Naive thymus-derived CD4-positive, alpha-beta T cell (primary cell): Measurements from ENCODE around the gene PXMP4. TPM values are rescaled to one million over a fixed set of nuclear protein-coding genes. Genes with fewer than 3 reads are reported as not detected.

Experiments
- ATAC-seq: fragments of 150-1000 bp; cut with Tn5 transposase; 2 replicates; pipeline ENCODE4 v1.10.0; 2021; ENCODE audit warnings: mild to moderate bottlenecking, moderate library complexity
- CTCF ChIA-PET: fragments of 350-600 bp; sonication (Branson Sonifier 250); formaldehyde crosslinking; loops from one replicate; lab custom pipeline; 2021; ENCODE audit warnings: antibody characterized with exemption; lab: Charles Lee
- POLR2A ChIA-PET: fragments of 350-600 bp; sonication (Branson Sonifier 250); formaldehyde crosslinking; loops from one replicate; lab custom pipeline; 2021; ENCODE audit warnings: antibody characterized with exemption, inconsistent platforms; lab: Charles Lee
- DNase-seq, 9 donors: peaks; one replicate each; pipeline versions ENCODE4 v3.0.0 to v3.0.0-alpha.2; 2020 to 2022; ENCODE audit warnings: mixed read lengths in 1 of 9
- H3K27ac ChIP-seq: one replicate; pipeline ENCODE4 v1.7.0; 2013; ENCODE audit warnings: mild to moderate bottlenecking, low read depth, low read length, moderate library complexity
- H3K27me3 ChIP-seq, 2 donors: one replicate each; pipeline ENCODE4 v1.7.0; 2013; ENCODE audit warnings: low read length in 2 of 2, mild to moderate bottlenecking in 2 of 2, moderate library complexity in 2 of 2; ENCODE audit not compliant: control insufficient read depth in 2 of 2, insufficient read depth in 2 of 2
- H3K36me3 ChIP-seq, 3 experiments: 1 replicate in 2 of 3; 2 replicates in 1 of 3; pipeline ENCODE4 v1.7.0; 2013; ENCODE audit warnings: low read length in 3 of 3, mild to moderate bottlenecking in 3 of 3, moderate library complexity in 1 of 3; ENCODE audit not compliant: insufficient read depth in 3 of 3, control insufficient read depth in 2 of 3
- H3K4me1 ChIP-seq, 2 donors: one replicate each; pipeline ENCODE4 v1.7.0; 2013; ENCODE audit warnings: low read length in 2 of 2, mild to moderate bottlenecking in 2 of 2, moderate library complexity in 1 of 2; ENCODE audit not compliant: control insufficient read depth in 2 of 2, insufficient read depth in 2 of 2
- H3K4me3 ChIP-seq: 2 replicates; pipeline ENCODE4 v1.7.0; 2013; ENCODE audit warnings: mild to moderate bottlenecking, low read length
- H3K9me3 ChIP-seq, 3 experiments: 1 replicate in 2 of 3; 2 replicates in 1 of 3; pipeline ENCODE4 v1.7.0; 2013; ENCODE audit warnings: low read length in 3 of 3; ENCODE audit not compliant: control insufficient read depth in 2 of 3
- H3K27ac Mint-ChIP-seq, 9 donors: one replicate each; pipeline ENCODE4 v1.8.0; 2020 to 2022; ENCODE audit warnings: mixed read lengths in 9 of 9, mild to moderate bottlenecking in 8 of 9, moderate library complexity in 5 of 9, inconsistent platforms in 2 of 9
- H3K27me3 Mint-ChIP-seq, 5 donors: one replicate each; pipeline ENCODE4 v1.8.0; 2021 to 2022; ENCODE audit warnings: mixed read lengths in 5 of 5, mild to moderate bottlenecking in 1 of 5
- H3K36me3 Mint-ChIP-seq, 5 donors: one replicate each; pipeline ENCODE4 v1.8.0; 2020 to 2022; ENCODE audit warnings: mixed read lengths in 5 of 5, mild to moderate bottlenecking in 3 of 5, inconsistent platforms in 1 of 5
- H3K4me1 Mint-ChIP-seq, 7 donors: one replicate each; pipeline ENCODE4 v1.8.0; 2020 to 2022; ENCODE audit warnings: mixed read lengths in 7 of 7, mild to moderate bottlenecking in 3 of 7, inconsistent platforms in 1 of 7
- H3K4me3 Mint-ChIP-seq, 10 donors: one replicate each; pipeline ENCODE4 v1.8.0; 2020 to 2022; ENCODE audit warnings: mild to moderate bottlenecking in 10 of 10, mixed read lengths in 10 of 10, moderate library complexity in 6 of 10, inconsistent platforms in 2 of 10
- H3K9me3 Mint-ChIP-seq, 11 donors: one replicate each; pipeline ENCODE4 v1.8.0; 2020 to 2022; ENCODE audit warnings: mixed read lengths in 11 of 11, mild to moderate bottlenecking in 4 of 11, inconsistent platforms in 1 of 11, moderate library complexity in 1 of 11
- intact Hi-C, 2 donors: fragments of 100-400 bp; cut with micrococcal nuclease; formaldehyde crosslinking; loops; one replicate each; pipeline ENCODE4 v1.15.1; 2023
- polyA plus RNA-seq, 2 donors: library from polyadenylated mRNA; unstranded; fragments of 300-500 nt; fragmentation: Illumina TruSeq; gene quantifications; one replicate each; pipeline ENCODE4 v1.2.3, GENCODE V29; 2021
- total RNA-seq, 6 experiments: library from RNA in 5 of 6; stranded (reverse) in 5 of 6; gene quantifications; 1 replicate in 5 of 6; 2 replicates in 1 of 6; pipeline ENCODE4 v1.2.3 and lab custom pipeline; 2021 to 2026

PXMP4 gene
- total and polyA plus RNA-seq, 7 experiments from 2014 or later = 4.5 to 18.7 (median 10.1) TPM

- Histone ChIP-seq H3K4me1 (peaks cover 0 to 6% of the 10 kb centered on the region in 2 donors), H3K4me3 (no peak overlapping the region), H3K27me3 (no peaks in the 10 kb centered on the region), H3K27ac (no peak overlapping the region), H3K36me3 (peaks cover 0 to 32% (median 4%) of the 10 kb centered on the region in 3 experiments), H3K9me3 (no peaks in the 10 kb centered on the region)
- DNase-seq (no peak), ATAC-seq (no peak)
- H3K27ac Mint-ChIP-seq = no peak overlapping the region
- H3K4me3 Mint-ChIP-seq = no peak overlapping the region
- H3K36me3 Mint-ChIP-seq = peaks cover 0 to 51% (median 24%) of the 10 kb centered on the region in 5 donors
- POLR2A ChIA-PET = no interaction called here
- CTCF ChIA-PET = interaction anchor here (0.6 to 1.2 kb wide), 2 partner anchors 19 to 449 kb away, joined by 3 to 6 read pairs; no protein-coding TSS in a partner anchor
- no peaks in the 10 kb centered on the region for H3K9me3 Mint-ChIP-seq
- peaks cover 0 to 12% (median 10%) of the 10 kb centered on the region in 7 donors for H3K4me1 Mint-ChIP-seq
- H3K27me3 Mint-ChIP-seq = no peaks in the 10 kb centered on the region
- intact Hi-C loops = no loop called here
These were observed 31.7 kb upstream of the PXMP4 start for GRCh38 chr20:33751775-33752174.

GRCh38 chr20:33746325-33746998 lies 26.4 kb upstream of the PXMP4 start:
- H3K4me3 ChIP-seq = no peak overlapping the region
- no peaks in the 10 kb centered on the region for H3K9me3 ChIP-seq
- POLR2A ChIA-PET = no interaction called here
- H3K4me1 Mint-ChIP-seq = peaks cover 0 to 10% (median 4%) of the 10 kb centered on the region in 7 donors
- ATAC-seq (no peak), DNase-seq (no peak)
- H3K27me3 Mint-ChIP-seq = no peaks in the 10 kb centered on the region
- no peaks in the 10 kb centered on the region for H3K9me3 Mint-ChIP-seq
- intact Hi-C loops = no loop called here
- no peak overlapping the region for H3K4me3 Mint-ChIP-seq
- H3K36me3 ChIP-seq = peaks cover 0 to 19% (median 0%) of the 10 kb centered on the region in 3 experiments
- H3K27ac Mint-ChIP-seq = peak overlapping the region in 1 of 9 donors; percentile 59
- H3K27ac ChIP-seq = no peak overlapping the region
- H3K27me3 ChIP-seq = no peaks in the 10 kb centered on the region
- H3K36me3 Mint-ChIP-seq = peaks cover 0 to 41% (median 17%) of the 10 kb centered on the region in 5 donors
- no peaks in the 10 kb centered on the region for H3K4me1 ChIP-seq
- CTCF ChIA-PET = no interaction called here

GRCh38 chr20:33744773-33745385 lies 24.8 kb upstream of the PXMP4 start:
- no peak overlapping the region for H3K27ac Mint-ChIP-seq
- ATAC-seq (no peak), DNase-seq (no peak)
- H3K4me1 ChIP-seq = no peaks in the 10 kb centered on the region
- H3K27me3 Mint-ChIP-seq = no peaks in the 10 kb centered on the region
- intact Hi-C loops = no loop called here
- peaks cover 0 to 10% (median 4%) of the 10 kb centered on the region in 7 donors for H3K4me1 Mint-ChIP-seq
- H3K9me3 ChIP-seq = no peaks in the 10 kb centered on the region
- no peak overlapping the region for H3K4me3 ChIP-seq
- no peak overlapping the region for H3K4me3 Mint-ChIP-seq
- peaks cover 0 to 31% (median 17%) of the 10 kb centered on the region in 5 donors for H3K36me3 Mint-ChIP-seq
- H3K9me3 Mint-ChIP-seq = no peaks in the 10 kb centered on the region
- H3K36me3 ChIP-seq = peaks cover 0 to 15% (median 0%) of the 10 kb centered on the region in 3 experiments
- CTCF ChIA-PET = no interaction called here
- POLR2A ChIA-PET = no interaction called here
- no peak overlapping the region for H3K27ac ChIP-seq
- H3K27me3 ChIP-seq = no peaks in the 10 kb centered on the region

GRCh38 chr20:33744181-33744580 lies 24.1 kb upstream of the PXMP4 start:
- peaks cover 0 to 31% (median 17%) of the 10 kb centered on the region in 5 donors for H3K36me3 Mint-ChIP-seq
- POLR2A ChIA-PET = no interaction called here
- H3K9me3 Mint-ChIP-seq = no peaks in the 10 kb centered on the region
- Histone ChIP-seq H3K4me3 (no peak overlapping the region), H3K27me3 (no peaks in the 10 kb centered on the region), H3K9me3 (no peaks in the 10 kb centered on the region), H3K36me3 (peaks cover 0 to 12% (median 0%) of the 10 kb centered on the region in 3 experiments), H3K4me1 (no peaks in the 10 kb centered on the region), H3K27ac (no peak overlapping the region)
- H3K27me3 Mint-ChIP-seq = no peaks in the 10 kb centered on the region
- no peak for ATAC-seq
- DNase-seq = no peak
- peaks cover 0 to 10% (median 4%) of the 10 kb centered on the region in 7 donors for H3K4me1 Mint-ChIP-seq
- CTCF ChIA-PET = no interaction called here
- intact Hi-C loops = no loop called here
- H3K4me3 Mint-ChIP-seq = no peak overlapping the region
- no peak overlapping the region for H3K27ac Mint-ChIP-seq

- H3K27me3 Mint-ChIP-seq = no peaks in the 10 kb centered on the region
- DNase-seq (no peak), ATAC-seq (no peak)
- intact Hi-C loops = no loop called here
- peaks cover 6 to 27% (median 24%) of the 10 kb centered on the region in 5 donors for H3K36me3 Mint-ChIP-seq
- Histone ChIP-seq H3K27ac (no peak overlapping the region), H3K9me3 (peaks cover 0 to 9% (median 0%) of the 10 kb centered on the region in 3 experiments), H3K27me3 (no peaks in the 10 kb centered on the region), H3K36me3 (peaks cover 0 to 3% (median 0%) of the 10 kb centered on the region in 3 experiments), H3K4me1 (no peaks in the 10 kb centered on the region), H3K4me3 (no peak overlapping the region)
- ChIA-PET CTCF (no interaction called here), POLR2A (no interaction called here)
- H3K27ac Mint-ChIP-seq = no peak overlapping the region
- no peak overlapping the region for H3K4me3 Mint-ChIP-seq
- H3K9me3 Mint-ChIP-seq = peaks cover 5 to 23% (median 9%) of the 10 kb centered on the region in 11 donors
- H3K4me1 Mint-ChIP-seq = peaks cover 0 to 13% (median 8%) of the 10 kb centered on the region in 7 donors
These were observed 20.1 kb upstream of the PXMP4 start for GRCh38 chr20:33740189-33740588.

- Histone ChIP-seq H3K36me3 (no peaks in the 10 kb centered on the region), H3K27me3 (no peaks in the 10 kb centered on the region), H3K4me3 (no peak overlapping the region), H3K4me1 (no peaks in the 10 kb centered on the region), H3K27ac (no peak overlapping the region), H3K9me3 (peaks cover 0 to 9% (median 0%) of the 10 kb centered on the region in 3 experiments)
- ATAC-seq (no peak), DNase-seq (no peak)
- peaks cover under 1 to 14% (median 8%) of the 10 kb centered on the region in 7 donors for H3K4me1 Mint-ChIP-seq
- CTCF ChIA-PET = no interaction called here
- peaks cover 5 to 23% (median 9%) of the 10 kb centered on the region in 11 donors for H3K9me3 Mint-ChIP-seq
- peaks cover 6 to 25% (median 22%) of the 10 kb centered on the region in 5 donors for H3K36me3 Mint-ChIP-seq
- POLR2A ChIA-PET = no interaction called here
- no peak overlapping the region for H3K27ac Mint-ChIP-seq
- H3K4me3 Mint-ChIP-seq = no peak overlapping the region
- intact Hi-C loops = no loop called here
- no peaks in the 10 kb centered on the region for H3K27me3 Mint-ChIP-seq
These were observed 19.4 kb upstream of the PXMP4 start for GRCh38 chr20:33739493-33739892.
